ENCODE results near the gene CDC42BPB. TPM values are rescaled to one million over a fixed set of nuclear protein-coding genes. Genes with fewer than 3 reads are reported as not detected.
A peak's percentile ranks its signal among the peaks of the same experiment; 100 is the strongest.

Gene CDC42BPB
- total RNA-seq, 1 experiment from 2014 or later, result 56.1 TPM

- DNase-seq, result peak; percentile 41
- no peak overlapping the region for H3K4me3 ChIP-seq (ENCODE audit: insufficient read depth, low read depth, low read length)
- no peaks in the 10 kb centered on the region for H3K36me3 ChIP-seq (replicated peaks; ENCODE audit: control insufficient read depth, insufficient read depth, low read length)
- H3K27me3 ChIP-seq (ENCODE audit: control insufficient read depth, insufficient read depth, low read length), result peaks cover 24% of the 10 kb centered on the region
These were observed 29.5 kb upstream of the CDC42BPB start for GRCh38 chr14:103086771-103087342.

GRCh38 chr14:103085106-103086091 lies 28.1 kb upstream of the CDC42BPB start:
- peaks cover 20% of the 10 kb centered on the region for H3K27me3 ChIP-seq (ENCODE audit: control insufficient read depth, insufficient read depth, low read length)

GRCh38 chr14:103084021-103084919 lies 26.9 kb upstream of the CDC42BPB start, which contains the start of gene LBHD2:
Gene LBHD2 (plus strand): TSS chr14:103084210. CDS start chr14:103086013, 1,803 bp downstream.
- peak within 1 kb of the TSS; percentile 25 for H3K4me3 ChIP-seq (ENCODE audit: insufficient read depth, low read depth, low read length)
- no peaks in the 10 kb centered on the region for H3K36me3 ChIP-seq (replicated peaks; ENCODE audit: control insufficient read depth, insufficient read depth, low read length)
- DNase-seq, result peak; percentile 87
- H3K27me3 ChIP-seq (ENCODE audit: control insufficient read depth, insufficient read depth, low read length), result peaks cover 20% of the 10 kb centered on the region

More at GRCh38 chr14:103085106-103086091, 28.1 kb upstream of the CDC42BPB start:
- Histone ChIP-seq H3K36me3 (replicated peaks; ENCODE audit: control insufficient read depth, insufficient read depth, low read length) (no peaks in the 10 kb centered on the region), H3K4me3 (ENCODE audit: insufficient read depth, low read depth, low read length) (no peak overlapping the region)
- DNase-seq, result peak; percentile 92

- H3K4me3 ChIP-seq (ENCODE audit: insufficient read depth, low read depth, low read length), result no peak overlapping the region
- no peaks in the 10 kb centered on the region for H3K36me3 ChIP-seq (replicated peaks; ENCODE audit: control insufficient read depth, insufficient read depth, low read length)
- DNase-seq, result peak; percentile 5
- H3K27me3 ChIP-seq (ENCODE audit: control insufficient read depth, insufficient read depth, low read length), result peaks cover 20% of the 10 kb centered on the region
These were observed 24.6 kb upstream of the CDC42BPB start for GRCh38 chr14:103081951-103082350.

GRCh38 chr14:103078860-103079587 lies 21.7 kb upstream of the CDC42BPB start:
- Histone ChIP-seq H3K36me3 (replicated peaks; ENCODE audit: control insufficient read depth, insufficient read depth, low read length) (no peaks in the 10 kb centered on the region), H3K4me3 (ENCODE audit: insufficient read depth, low read depth, low read length) (no peak overlapping the region), H3K27me3 (ENCODE audit: control insufficient read depth, insufficient read depth, low read length) (peaks cover 14% of the 10 kb centered on the region)
- peak; percentile 18 for DNase-seq

- Histone ChIP-seq H3K27me3 (ENCODE audit: control insufficient read depth, insufficient read depth, low read length) (peaks cover 11% of the 10 kb centered on the region), H3K4me3 (ENCODE audit: insufficient read depth, low read depth, low read length) (no peak overlapping the region), H3K36me3 (replicated peaks; ENCODE audit: control insufficient read depth, insufficient read depth, low read length) (no peaks in the 10 kb centered on the region)
- peak; percentile 93 for DNase-seq
These were observed 21.0 kb upstream of the CDC42BPB start for GRCh38 chr14:103078420-103078749.

GRCh38 chr14:103074729-103075367 lies 17.5 kb upstream of the CDC42BPB start:
- peak overlapping the region; percentile 64 for H3K4me3 ChIP-seq (ENCODE audit: insufficient read depth, low read depth, low read length)
- no peak for DNase-seq
- H3K27me3 ChIP-seq (ENCODE audit: control insufficient read depth, insufficient read depth, low read length), result peaks cover 6% of the 10 kb centered on the region
- H3K36me3 ChIP-seq (replicated peaks; ENCODE audit: control insufficient read depth, insufficient read depth, low read length), result no peaks in the 10 kb centered on the region

- DNase-seq, result peak; percentile 49
- no peak overlapping the region for H3K4me3 ChIP-seq (ENCODE audit: insufficient read depth, low read depth, low read length)
- peaks cover 6% of the 10 kb centered on the region for H3K27me3 ChIP-seq (ENCODE audit: control insufficient read depth, insufficient read depth, low read length)
- no peaks in the 10 kb centered on the region for H3K36me3 ChIP-seq (replicated peaks; ENCODE audit: control insufficient read depth, insufficient read depth, low read length)
These were observed 16.8 kb upstream of the CDC42BPB start for GRCh38 chr14:103073876-103074728.

GRCh38 chr14:103073367-103073875 lies 16.1 kb upstream of the CDC42BPB start:
- Histone ChIP-seq H3K4me3 (ENCODE audit: insufficient read depth, low read depth, low read length) (no peak overlapping the region), H3K27me3 (ENCODE audit: control insufficient read depth, insufficient read depth, low read length) (peaks cover 6% of the 10 kb centered on the region)

GRCh38 chr14:103072595-103073366 lies 15.4 kb upstream of the CDC42BPB start:
- no peak overlapping the region for H3K4me3 ChIP-seq (ENCODE audit: insufficient read depth, low read depth, low read length)
- peaks cover 6% of the 10 kb centered on the region for H3K27me3 ChIP-seq (ENCODE audit: control insufficient read depth, insufficient read depth, low read length)
- DNase-seq, result peak; percentile 50
- no peaks in the 10 kb centered on the region for H3K36me3 ChIP-seq (replicated peaks; ENCODE audit: control insufficient read depth, insufficient read depth, low read length)

More at GRCh38 chr14:103073367-103073875, 16.1 kb upstream of the CDC42BPB start:
- no peak for DNase-seq
- no peaks in the 10 kb centered on the region for H3K36me3 ChIP-seq (replicated peaks; ENCODE audit: control insufficient read depth, insufficient read depth, low read length)

- DNase-seq, result peak; percentile 41
- no peak overlapping the region for H3K4me3 ChIP-seq (ENCODE audit: insufficient read depth, low read depth, low read length)
These were observed 14.3 kb upstream of the CDC42BPB start for GRCh38 chr14:103071544-103072251.

More at GRCh38 chr14:103071544-103072251, 14.3 kb upstream of the CDC42BPB start:
- peaks cover 6% of the 10 kb centered on the region for H3K27me3 ChIP-seq (ENCODE audit: control insufficient read depth, insufficient read depth, low read length)
- H3K36me3 ChIP-seq (replicated peaks; ENCODE audit: control insufficient read depth, insufficient read depth, low read length), result no peaks in the 10 kb centered on the region
